Measurements from ENCODE around the gene MMD.
"Not testable (repeated sequence)": the region's sequence is repeated elsewhere in the genome, so short reads cannot be mapped to it uniquely, and the experiment has no call there.

MMD gene

GRCh38 chr17:55420067-55420775 is 1.4 kb downstream of the MMD start:
- no peak for DNase-seq (ENCODE audit: low spot score)

GRCh38 chr17:55418369-55419268 is 3.0 kb downstream of the MMD start:
- DNase-seq (ENCODE audit: low spot score) = no peak

- DNase-seq (ENCODE audit: low spot score) = no peak
Observed at GRCh38 chr17:55417411-55418268, 4.0 kb downstream of the MMD start.

GRCh38 chr17:55416470-55417052 is 5.1 kb downstream of the MMD start:
- no peak for DNase-seq (ENCODE audit: low spot score)

- no peak for DNase-seq (ENCODE audit: low spot score)
Observed at GRCh38 chr17:55416000-55416399, 5.6 kb downstream of the MMD start.

- DNase-seq (ENCODE audit: low spot score) = no peak
Observed at GRCh38 chr17:55414983-55415382, 6.7 kb downstream of the MMD start.

GRCh38 chr17:55413825-55414489 is 7.7 kb downstream of the MMD start:
- DNase-seq (ENCODE audit: low spot score) = no peak

GRCh38 chr17:55411463-55411855 is 10.2 kb downstream of the MMD start:
- no peak for DNase-seq (ENCODE audit: low spot score)

- DNase-seq (ENCODE audit: low spot score) = no peak
Observed at GRCh38 chr17:55410722-55411462, 10.7 kb downstream of the MMD start.

GRCh38 chr17:55409030-55409800 is 12.4 kb downstream of the MMD start:
- DNase-seq (ENCODE audit: low spot score) = no peak

- no peak for DNase-seq (ENCODE audit: low spot score)
Observed at GRCh38 chr17:55407641-55408566, 13.7 kb downstream of the MMD start.

- no peak for DNase-seq (ENCODE audit: low spot score)
Observed at GRCh38 chr17:55405600-55405999, 16.0 kb downstream of the MMD start.

GRCh38 chr17:55404197-55404596 is 17.4 kb downstream of the MMD start:
- DNase-seq (ENCODE audit: low spot score) = not testable (repeated sequence)

- no peak for DNase-seq (ENCODE audit: low spot score)
Observed at GRCh38 chr17:55402374-55402773, 19.3 kb downstream of the MMD start.

GRCh38 chr17:55398689-55399088 is 22.9 kb downstream of the MMD start:
- no peak for DNase-seq (ENCODE audit: low spot score)

GRCh38 chr17:55395803-55396505 is 25.7 kb downstream of the MMD start:
- DNase-seq (ENCODE audit: low spot score) = no peak

- DNase-seq (ENCODE audit: low spot score) = no peak
Observed at GRCh38 chr17:55394357-55395021, 27.1 kb downstream of the MMD start.

All from GM03348 (cell line).